Fibroblast of upper back skin (primary cell): ENCODE measurements around the gene TBKBP1.
"Not testable (repeated sequence)": the region's sequence is repeated elsewhere in the genome, so short reads cannot be mapped to it uniquely, and the experiment has no call there.

Experiments
- DNase-seq: peaks from one replicate; pipeline ENCODE4 v3.0.0-alpha.2; 2013

TBKBP1 gene

GRCh38 chr17:47678196-47678595 is 15.8 kb upstream of the TBKBP1 start:
- DNase-seq: no peak

GRCh38 chr17:47682138-47682537 is 11.8 kb upstream of the TBKBP1 start:
- DNase-seq: no peak

- DNase-seq: not testable (repeated sequence)
These were observed 11.2 kb upstream of the TBKBP1 start for GRCh38 chr17:47682727-47683126.

- no peak for DNase-seq
These were observed 9.9 kb upstream of the TBKBP1 start for GRCh38 chr17:47684025-47684424.

GRCh38 chr17:47684535-47685193 is 9.3 kb upstream of the TBKBP1 start:
- no peak for DNase-seq

GRCh38 chr17:47685556-47686275 is 8.2 kb upstream of the TBKBP1 start:
- no peak for DNase-seq

GRCh38 chr17:47686276-47686635 is 7.7 kb upstream of the TBKBP1 start:
- peak; percentile 19 for DNase-seq

GRCh38 chr17:47686664-47687327 is 7.2 kb upstream of the TBKBP1 start:
- no peak for DNase-seq

- no peak for DNase-seq
These were observed 6.7 kb upstream of the TBKBP1 start for GRCh38 chr17:47687328-47687690.

GRCh38 chr17:47687748-47688147 is 6.2 kb upstream of the TBKBP1 start:
- peak; percentile 50 for DNase-seq

GRCh38 chr17:47690121-47690520 is 3.8 kb upstream of the TBKBP1 start:
- no peak for DNase-seq

- no peak for DNase-seq
These were observed 1.6 kb upstream of the TBKBP1 start for GRCh38 chr17:47692137-47692894.

GRCh38 chr17:47692895-47693730 is 848 bp upstream of the TBKBP1 start:
- DNase-seq: no peak

- peak; percentile 49 for DNase-seq
These were observed 844 bp downstream of the TBKBP1 start for GRCh38 chr17:47694581-47695428.

- peak; percentile 38 for DNase-seq
These were observed 1.7 kb downstream of the TBKBP1 start for GRCh38 chr17:47695429-47696376.

GRCh38 chr17:47696717-47697642 is 3.0 kb downstream of the TBKBP1 start:
- no peak for DNase-seq

GRCh38 chr17:47697906-47698711 is 4.1 kb downstream of the TBKBP1 start:
- no peak for DNase-seq
